ENCODE data around the gene TMEM101. TPM values are rescaled to one million over a fixed set of nuclear protein-coding genes. Genes with fewer than 3 reads are reported as not detected.

The TMEM101 gene
- total RNA-seq, 1 donor from 2014 or later, result 19.0 TPM

GRCh38 chr17:44033861-44034408 lies 19.2 kb upstream of the TMEM101 start:
- Mint-ChIP-seq H3K27me3 (ENCODE audit: low read depth) (no peaks in the 10 kb centered on the region), H3K4me1 (ENCODE audit: low read depth) (no peaks in the 10 kb centered on the region), H3K9me3 (ENCODE audit: low read depth) (no peaks in the 10 kb centered on the region), H3K4me3 (ENCODE audit: unreplicated experiment) (no peak overlapping the region), H3K27ac (ENCODE audit: unreplicated experiment) (no peak overlapping the region), H3K36me3 (ENCODE audit: low read depth) (peaks cover 32% of the 10 kb centered on the region)
- no peak for TF ChIP-seq CTCF (IDR thresholded peaks at IDR 0.05)
- DNase-seq (ENCODE audit: low spot score), result no peak

DNA sequence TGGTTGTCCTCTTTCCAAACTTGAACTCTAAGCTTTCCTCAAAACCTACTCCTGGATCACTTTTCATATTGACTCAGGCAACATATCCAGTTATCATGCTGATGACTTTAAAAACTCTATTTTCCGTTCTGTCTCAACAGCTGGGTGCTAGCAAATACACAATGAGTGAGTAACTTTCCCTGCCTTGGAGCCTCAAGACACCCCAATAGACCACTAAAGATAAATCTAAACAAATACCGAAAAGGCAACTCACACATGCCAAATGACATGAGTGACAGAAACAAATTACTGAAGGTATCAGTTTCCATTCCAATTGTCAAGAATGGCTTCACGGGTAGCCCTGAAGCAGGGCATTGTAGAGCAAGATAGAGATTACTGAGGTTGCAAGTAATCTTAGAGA lies 15.7 kb upstream of the TMEM101 start:
- no peaks in the 10 kb centered on the region for H3K4me1 Mint-ChIP-seq (ENCODE audit: low read depth)
- H3K27me3 Mint-ChIP-seq (ENCODE audit: low read depth), result no peaks in the 10 kb centered on the region
- H3K9me3 Mint-ChIP-seq (ENCODE audit: low read depth), result no peaks in the 10 kb centered on the region
- TF ChIP-seq CTCF (IDR thresholded peaks at IDR 0.05), result no peak
- peaks cover 27% of the 10 kb centered on the region for H3K36me3 Mint-ChIP-seq (ENCODE audit: low read depth)
- no peak overlapping the region for H3K27ac Mint-ChIP-seq (ENCODE audit: unreplicated experiment)
- no peak for DNase-seq (ENCODE audit: low spot score)
- no peak overlapping the region for H3K4me3 Mint-ChIP-seq (ENCODE audit: unreplicated experiment)

- H3K4me3 Mint-ChIP-seq (ENCODE audit: unreplicated experiment), result no peak overlapping the region
- H3K27ac Mint-ChIP-seq (ENCODE audit: unreplicated experiment), result no peak overlapping the region
- no peak for DNase-seq (ENCODE audit: low spot score)
- H3K4me1 Mint-ChIP-seq (ENCODE audit: low read depth), result no peaks in the 10 kb centered on the region
- no peaks in the 10 kb centered on the region for H3K27me3 Mint-ChIP-seq (ENCODE audit: low read depth)
- no peak for TF ChIP-seq CTCF (IDR thresholded peaks at IDR 0.05)
- H3K36me3 Mint-ChIP-seq (ENCODE audit: low read depth), result peaks cover 27% of the 10 kb centered on the region
- no peaks in the 10 kb centered on the region for H3K9me3 Mint-ChIP-seq (ENCODE audit: low read depth)
Measured at GRCh38 chr17:44029736-44030135, 15.0 kb upstream of the TMEM101 start.

DNA sequence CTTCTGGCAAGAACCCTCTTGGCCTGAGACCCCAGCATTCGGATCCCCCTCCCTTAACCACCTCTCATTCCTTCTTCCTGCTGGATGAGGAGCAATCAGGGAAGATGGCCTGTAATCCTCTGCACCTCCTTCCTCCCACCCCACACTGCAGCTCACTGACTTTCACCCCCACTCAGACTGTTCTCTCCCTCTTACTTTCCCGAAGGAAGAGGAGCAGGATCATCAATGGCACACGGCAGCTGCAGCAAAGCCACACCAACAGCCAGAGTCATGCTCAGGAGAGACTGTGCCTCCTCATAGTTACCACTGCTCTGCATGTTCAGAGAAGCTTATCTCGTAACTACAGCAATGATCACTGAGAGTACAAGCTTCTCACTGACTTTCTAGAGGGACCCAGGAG lies 10.1 kb upstream of the TMEM101 start:
- H3K4me3 Mint-ChIP-seq (ENCODE audit: unreplicated experiment), result no peak overlapping the region
- H3K36me3 Mint-ChIP-seq (ENCODE audit: low read depth), result peaks cover 12% of the 10 kb centered on the region
- TF ChIP-seq CTCF (IDR thresholded peaks at IDR 0.05), result no peak
- no peaks in the 10 kb centered on the region for H3K9me3 Mint-ChIP-seq (ENCODE audit: low read depth)
- H3K27me3 Mint-ChIP-seq (ENCODE audit: low read depth), result no peaks in the 10 kb centered on the region
- H3K27ac Mint-ChIP-seq (ENCODE audit: unreplicated experiment), result no peak overlapping the region
- H3K4me1 Mint-ChIP-seq (ENCODE audit: low read depth), result no peaks in the 10 kb centered on the region
- no peak for DNase-seq (ENCODE audit: low spot score)

- no peak for TF ChIP-seq CTCF (IDR thresholded peaks at IDR 0.05)
- no peaks in the 10 kb centered on the region for H3K9me3 Mint-ChIP-seq (ENCODE audit: low read depth)
- H3K27me3 Mint-ChIP-seq (ENCODE audit: low read depth), result no peaks in the 10 kb centered on the region
- H3K27ac Mint-ChIP-seq (ENCODE audit: unreplicated experiment), result no peak overlapping the region
- H3K36me3 Mint-ChIP-seq (ENCODE audit: low read depth), result peaks cover 7% of the 10 kb centered on the region
- no peaks in the 10 kb centered on the region for H3K4me1 Mint-ChIP-seq (ENCODE audit: low read depth)
- no peak for DNase-seq (ENCODE audit: low spot score)
- no peak overlapping the region for H3K4me3 Mint-ChIP-seq (ENCODE audit: unreplicated experiment)
Measured at GRCh38 chr17:44024271-44024663, 9.5 kb upstream of the TMEM101 start.

All from chondrocyte (in vitro differentiated cells).